T1000 (cell line): ENCODE data around the gene LRP1.

Experiments used
- DNase-seq: peaks from one replicate; lab custom pipeline; 2025; ENCODE audit warnings: mixed read lengths; lab: John Stamatoyannopoulos, UW

Gene LRP1

GRCh38 chr12:57135527-57136326, 7.4 kb downstream of the LRP1 start:
- DNase-seq = no peak

GRCh38 chr12:57138526-57139272, 10.4 kb downstream of the LRP1 start:
- no peak for DNase-seq

GRCh38 chr12:57139796-57140649, 11.7 kb downstream of the LRP1 start:
- DNase-seq = no peak

GRCh38 chr12:57141249-57141648, 13.0 kb downstream of the LRP1 start:
- no peak for DNase-seq

GRCh38 chr12:57142121-57142520, 13.8 kb downstream of the LRP1 start:
- DNase-seq = no peak

GRCh38 chr12:57142727-57143126, 14.4 kb downstream of the LRP1 start:
- DNase-seq = no peak

GRCh38 chr12:57143454-57143853, 15.2 kb downstream of the LRP1 start:
- no peak for DNase-seq

- DNase-seq = no peak
Measured at GRCh38 chr12:57145460-57146059, 17.3 kb downstream of the LRP1 start.

- DNase-seq = no peak
Measured at GRCh38 chr12:57146092-57146491, 17.8 kb downstream of the LRP1 start.

GRCh38 chr12:57146961-57147944, 19.0 kb downstream of the LRP1 start, which contains the start of gene LRP1-AS:
Gene LRP1-AS, minus strand, starts transcription at chr12:57147619.
- DNase-seq = peak; percentile 29

GRCh38 chr12:57148469-57149244, 20.4 kb downstream of the LRP1 start:
- DNase-seq = no peak

- DNase-seq = no peak
Measured at GRCh38 chr12:57149245-57149900, 21.1 kb downstream of the LRP1 start.

- no peak for DNase-seq
Measured at GRCh38 chr12:57150400-57151000, 22.2 kb downstream of the LRP1 start.

GRCh38 chr12:57151741-57152630, 23.7 kb downstream of the LRP1 start:
- DNase-seq = no peak

GRCh38 chr12:57152639-57153038, 24.4 kb downstream of the LRP1 start:
- DNase-seq = no peak

GRCh38 chr12:57153415-57153997, 25.2 kb downstream of the LRP1 start:
- DNase-seq = no peak

- no peak for DNase-seq
Measured at GRCh38 chr12:57154076-57154475, 25.8 kb downstream of the LRP1 start.
